SK-N-SH treated with all-trans-retinoic acid at 6 μM for 48 hours (cell line): ENCODE results near the gene ALDH16A1.

ENCODE experiments used
- ESRRG ChIP-seq: fragments of 250-450 bp; sonication (Bioruptor Pico); IDR thresholded peaks from 2 replicates; pipeline ENCODE4 v1.6.1; 2021; ENCODE audit warnings: mild to moderate bottlenecking
- ISL1 ChIP-seq: fragments of 250-450 bp; sonication (Bioruptor Pico); IDR thresholded peaks from 2 replicates; pipeline ENCODE4 v2.1.2; 2022; ENCODE audit warnings: mild to moderate bottlenecking, moderate library complexity

DNA sequence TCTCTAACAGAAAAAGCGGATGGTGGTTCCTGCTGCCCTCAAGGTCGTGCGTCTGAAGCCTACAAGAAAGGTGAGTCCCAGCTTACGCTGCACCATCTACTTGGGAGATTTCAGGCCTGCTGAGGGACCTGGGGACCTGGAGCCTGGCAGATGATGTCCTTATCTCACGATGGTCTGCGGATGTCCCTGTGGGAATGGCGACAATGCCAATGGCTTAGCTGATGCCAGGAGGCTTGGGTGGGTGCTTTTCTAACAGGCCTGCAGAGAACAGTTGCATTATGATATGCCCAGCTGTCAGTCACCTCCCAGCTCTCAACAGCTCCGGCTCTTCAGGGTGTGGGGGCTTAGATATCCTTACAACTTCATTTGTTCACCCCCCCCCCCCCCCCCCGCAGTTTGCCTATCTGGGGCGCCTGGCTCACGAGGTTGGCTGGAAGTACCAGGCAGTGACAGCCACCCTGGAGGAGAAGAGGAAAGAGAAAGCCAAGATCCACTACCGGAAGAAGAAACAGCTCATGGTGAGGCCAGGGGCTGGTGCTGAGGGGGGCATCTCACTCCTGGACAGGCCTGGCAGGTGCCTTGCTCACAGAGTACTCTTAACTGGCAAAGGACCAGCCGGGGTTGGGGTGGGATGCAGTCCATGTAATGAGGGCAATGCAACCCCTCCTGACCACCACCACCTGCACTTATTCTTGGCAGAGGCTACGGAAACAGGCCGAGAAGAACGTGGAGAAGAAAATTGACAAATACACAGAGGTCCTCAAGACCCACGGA lies 38.2 kb downstream of the ALDH16A1 start:
- TF ChIP-seq ISL1 (CRISPR knock-in tag) (no peak), ESRRG (CRISPR knock-in tag) (no peak)
